ENCODE results near the gene TTLL13.

TTLL13 gene

DNA sequence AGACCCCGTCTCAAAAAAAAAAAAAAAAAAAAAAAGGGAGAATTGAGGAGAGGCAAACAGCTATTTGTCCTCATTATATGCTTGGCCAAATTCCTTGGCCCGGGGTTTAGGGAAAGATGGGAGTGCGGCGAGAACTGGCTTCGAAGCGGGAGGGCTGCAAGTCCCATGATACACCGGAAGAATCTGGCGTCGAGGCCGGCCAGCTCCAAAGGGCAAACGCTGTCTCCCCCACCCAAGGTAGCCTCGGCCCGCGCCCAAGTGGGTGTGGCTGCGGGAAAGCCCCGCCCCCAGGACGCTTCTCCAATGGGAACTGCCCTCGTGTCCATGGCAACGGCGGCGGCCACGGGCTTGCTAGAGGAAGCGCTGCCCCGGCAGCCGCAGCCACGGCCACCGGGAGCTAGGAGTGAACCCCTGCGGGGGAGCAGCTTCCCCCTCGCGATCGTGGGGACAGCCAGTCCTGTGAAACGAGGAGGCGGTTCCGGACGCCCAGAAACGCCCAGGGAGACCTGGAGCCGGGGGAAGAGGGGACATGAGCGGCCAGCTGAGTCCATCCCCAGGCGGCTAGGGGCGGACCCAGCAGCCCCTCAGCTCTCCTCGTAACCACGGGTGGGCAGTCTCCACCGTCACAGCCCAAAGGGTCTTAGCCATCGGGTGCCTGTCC lies at the start of gene TTLL13:
TSS of gene TTLL13 (plus strand) at position 354 of the 661 bp plus-strand sequence. CDS start 1,075 bp downstream, outside the sequence.
- no peak for DNase-seq (ENCODE audit: low read depth, low spot score)

DNA sequence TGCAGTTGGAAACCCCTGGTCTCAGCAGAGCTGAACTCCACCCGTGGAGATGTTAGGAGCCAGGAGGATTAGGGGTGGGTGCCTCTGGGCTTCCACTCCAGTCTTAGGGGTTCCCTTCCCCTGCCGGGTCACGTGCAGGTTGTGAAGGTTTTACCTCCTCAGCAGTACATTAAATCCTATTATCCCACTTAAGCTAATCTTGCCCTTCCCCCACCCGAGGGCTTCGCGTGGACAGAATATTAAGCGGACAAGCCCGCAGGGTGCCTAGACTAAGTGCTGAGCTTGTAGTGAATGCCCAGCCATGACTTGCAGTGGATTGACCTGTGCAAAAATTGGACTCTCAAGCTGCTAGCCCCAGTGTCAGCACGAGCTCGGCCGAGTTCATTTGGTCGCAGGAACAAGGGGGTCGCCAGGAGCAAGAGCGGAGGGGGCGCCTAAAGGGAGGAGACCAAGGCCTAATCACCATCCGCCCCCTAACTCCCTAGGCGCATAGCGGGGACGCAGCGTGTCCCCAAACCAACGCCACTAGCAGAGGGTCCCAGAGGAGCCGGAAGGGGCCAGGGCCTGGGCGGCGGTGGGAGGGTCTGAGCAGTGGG lies 48.7 kb upstream of the TTLL13 start:
- no peak for DNase-seq (ENCODE audit: low read depth, low spot score)

- DNase-seq (ENCODE audit: low read depth, low spot score), result no peak
Observed at GRCh38 chr15:90201130-90201943, 48.0 kb upstream of the TTLL13 start, which contains the start of gene SEMA4B. Gene SEMA4B, plus strand, starts transcription at chr15:90201330. Its CDS starts 249 bp downstream, at chr15:90201579.

GRCh38 chr15:90201944-90202375 lies 47.4 kb upstream of the TTLL13 start:
- no peak for DNase-seq (ENCODE audit: low read depth, low spot score)

DNA sequence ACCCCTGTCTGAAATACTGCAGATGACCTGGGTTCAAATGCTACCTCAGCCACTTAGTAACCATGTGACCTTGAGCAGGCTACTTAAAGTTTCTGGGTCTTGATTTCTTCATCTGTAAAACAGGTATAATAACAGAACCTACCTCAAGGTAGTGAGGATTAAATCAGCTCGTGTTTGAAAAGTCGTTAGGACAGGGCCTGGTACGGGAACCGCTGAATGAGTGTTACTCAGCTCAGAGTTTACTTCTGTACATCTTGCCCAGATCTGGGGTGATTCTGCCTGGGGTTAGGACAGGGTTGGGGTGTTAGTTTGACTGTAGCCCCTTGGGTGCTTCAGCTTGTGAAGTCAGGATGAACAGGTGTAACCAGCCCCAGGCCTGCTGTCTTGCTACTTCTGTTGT lies 46.4 kb upstream of the TTLL13 start:
- DNase-seq (ENCODE audit: low read depth, low spot score), result no peak

- DNase-seq (ENCODE audit: low read depth, low spot score), result no peak
Observed at GRCh38 chr15:90203473-90203872, 45.9 kb upstream of the TTLL13 start.

- DNase-seq (ENCODE audit: low read depth, low spot score), result peak; percentile 49
Observed at GRCh38 chr15:90203922-90204321, 45.4 kb upstream of the TTLL13 start.

DNA sequence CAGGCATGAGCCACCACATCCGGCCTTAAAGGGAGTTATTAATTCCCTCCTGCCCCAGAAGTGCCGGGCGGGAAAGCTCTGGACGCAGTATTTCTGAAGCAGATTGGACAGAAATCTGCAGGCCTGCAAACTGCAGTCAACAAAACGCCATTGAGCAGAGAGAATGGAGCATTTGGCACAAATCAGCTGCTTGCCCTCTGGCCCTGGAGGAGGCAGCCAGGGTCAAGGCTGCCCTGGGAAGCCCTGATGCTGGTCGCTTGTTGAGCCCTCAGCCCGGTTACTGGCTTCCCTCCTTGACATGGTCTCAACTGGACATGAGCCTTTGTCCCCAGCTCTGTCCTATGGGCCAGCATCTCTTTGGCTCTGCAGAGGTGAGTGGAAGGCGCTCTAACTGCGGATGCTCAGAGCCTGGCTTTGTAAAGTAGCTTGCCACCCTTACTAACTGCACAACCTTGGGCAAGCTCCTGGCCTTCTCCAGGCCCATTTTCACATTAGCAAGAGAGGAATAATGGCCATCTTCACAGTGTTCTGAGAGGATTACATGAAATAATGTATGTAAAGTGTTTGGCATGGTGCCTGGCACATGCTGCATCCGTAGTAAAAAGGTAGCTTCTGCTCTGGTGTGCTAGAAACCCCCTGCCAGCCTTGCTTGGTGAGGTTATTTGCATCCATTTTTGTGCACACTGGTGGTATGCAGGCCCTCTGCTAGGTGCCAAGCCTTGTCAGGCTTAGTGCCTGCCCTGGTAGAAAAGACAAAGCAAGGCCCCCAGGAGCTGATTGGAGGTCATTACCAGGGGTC lies 44.1 kb upstream of the TTLL13 start:
- no peak for DNase-seq (ENCODE audit: low read depth, low spot score)

- no peak for DNase-seq (ENCODE audit: low read depth, low spot score)
Observed at GRCh38 chr15:90205886-90206285, 43.5 kb upstream of the TTLL13 start.

DNA sequence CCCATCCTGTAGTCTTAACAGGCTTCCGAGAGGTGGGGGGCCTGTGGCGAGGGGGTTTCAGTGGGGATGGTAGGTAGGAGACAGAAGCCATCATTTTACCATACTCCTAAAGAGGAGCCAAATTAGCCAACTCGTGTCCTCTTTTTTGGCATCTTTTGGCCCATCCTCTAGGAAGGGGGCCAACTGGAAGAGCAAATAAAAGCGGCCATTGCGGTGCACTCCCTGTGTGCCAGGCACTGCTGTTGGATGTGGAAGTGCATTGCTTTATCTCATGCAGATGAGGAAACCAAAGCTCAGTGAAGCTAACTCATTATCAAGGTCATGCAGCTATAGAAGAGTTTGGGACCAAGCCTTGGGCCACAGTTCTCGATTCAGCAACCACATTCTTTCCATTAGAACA lies 42.1 kb upstream of the TTLL13 start:
- DNase-seq (ENCODE audit: low read depth, low spot score), result no peak

- DNase-seq (ENCODE audit: low read depth, low spot score), result no peak
Observed at GRCh38 chr15:90208356-90208755, 41.0 kb upstream of the TTLL13 start.

- DNase-seq (ENCODE audit: low read depth, low spot score), result no peak
Observed at GRCh38 chr15:90209591-90209990, 39.8 kb upstream of the TTLL13 start.

DNA sequence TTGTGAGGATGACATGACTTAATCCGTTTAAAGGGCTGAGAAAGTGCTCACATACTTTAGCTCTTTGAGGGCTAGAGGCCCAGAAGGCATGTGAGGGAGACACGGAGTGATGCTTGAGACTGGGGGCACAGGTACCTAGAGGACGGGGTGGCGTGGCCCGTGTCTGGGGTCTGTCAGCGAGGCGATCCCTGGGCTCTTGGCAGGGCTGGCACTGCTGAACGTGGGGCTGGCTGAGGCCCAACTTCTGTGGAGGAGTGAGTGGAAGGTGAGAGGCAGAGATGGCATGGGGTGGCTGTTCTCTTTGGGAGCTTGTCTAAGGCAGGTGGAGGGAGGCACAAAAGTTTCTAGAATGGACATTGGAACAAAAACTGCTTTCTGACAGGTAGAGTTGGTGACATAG lies 38.8 kb upstream of the TTLL13 start:
- no peak for DNase-seq (ENCODE audit: low read depth, low spot score)

- DNase-seq (ENCODE audit: low read depth, low spot score), result no peak
Observed at GRCh38 chr15:90211009-90211408, 38.3 kb upstream of the TTLL13 start.

DNA sequence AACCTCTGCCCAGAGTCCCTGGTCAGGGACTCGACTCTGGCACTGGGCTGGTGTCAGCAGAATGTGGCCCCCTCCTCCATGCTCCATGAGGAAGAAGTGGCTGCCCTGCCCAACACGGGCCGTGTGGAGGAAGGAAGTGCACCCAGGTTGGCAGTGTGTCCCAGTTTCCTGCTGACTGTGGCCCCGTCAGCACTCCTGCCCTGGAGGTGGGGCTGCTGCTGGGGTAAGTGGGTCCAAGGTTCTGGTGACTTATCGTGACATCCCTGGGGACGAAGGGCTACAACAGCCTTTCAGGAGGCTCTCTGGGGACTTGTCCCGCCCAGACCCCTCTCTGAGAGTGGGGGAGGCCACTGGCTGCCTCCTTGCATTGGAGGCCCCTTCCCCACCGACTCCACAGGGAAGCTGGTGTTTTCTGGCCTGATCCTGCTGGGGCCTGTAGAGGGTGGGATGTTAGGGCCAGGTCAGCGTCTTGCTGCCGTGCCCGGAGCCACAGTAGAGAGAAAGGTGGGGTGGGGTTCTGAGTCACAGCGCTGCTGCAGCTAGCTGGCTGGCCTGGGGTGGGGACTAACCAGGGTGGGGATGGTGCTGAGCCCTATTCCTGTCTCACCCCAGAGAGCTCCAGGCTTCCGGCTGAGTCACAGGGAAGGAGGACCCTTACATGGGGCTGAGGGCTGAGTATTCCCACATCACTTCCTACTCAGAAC lies 37.8 kb upstream of the TTLL13 start:
- DNase-seq (ENCODE audit: low read depth, low spot score), result no peak

- no peak for DNase-seq (ENCODE audit: low read depth, low spot score)
Observed at GRCh38 chr15:90212221-90213098, 36.9 kb upstream of the TTLL13 start.

DNA sequence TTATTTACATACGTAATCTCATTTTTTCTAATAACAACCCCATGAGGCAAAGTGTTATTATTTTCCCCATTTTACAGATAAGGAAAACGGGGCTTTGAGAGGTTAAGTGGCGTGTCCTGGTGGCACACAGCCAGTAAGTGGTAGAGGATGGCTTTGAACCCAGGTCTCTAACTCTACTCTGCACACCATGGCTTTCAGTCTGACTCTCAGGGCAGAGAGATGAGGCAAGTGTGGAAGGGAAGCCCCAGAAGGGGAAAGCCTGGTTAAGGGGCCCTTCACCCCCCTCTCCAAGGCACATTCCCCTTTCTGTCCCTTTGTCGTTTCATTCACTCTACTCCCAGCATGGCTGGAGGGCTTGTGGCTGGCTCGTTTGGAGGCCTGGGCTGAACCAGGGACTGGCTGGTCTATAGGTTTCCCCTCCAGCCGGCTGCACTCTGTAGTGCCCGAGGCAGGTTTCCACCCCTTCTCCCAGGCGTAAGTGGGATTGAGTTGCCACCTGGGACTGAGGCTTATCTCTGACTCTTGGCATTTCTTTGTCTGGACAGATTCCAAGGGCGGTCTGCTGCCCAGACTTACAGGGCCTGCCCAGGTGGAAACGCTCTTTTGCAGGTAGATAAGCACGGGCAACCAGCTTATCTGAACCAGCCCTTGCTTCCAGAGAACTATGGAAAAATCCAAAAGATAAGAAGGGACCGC lies 36.1 kb upstream of the TTLL13 start:
- DNase-seq (ENCODE audit: low read depth, low spot score), result no peak

DNA sequence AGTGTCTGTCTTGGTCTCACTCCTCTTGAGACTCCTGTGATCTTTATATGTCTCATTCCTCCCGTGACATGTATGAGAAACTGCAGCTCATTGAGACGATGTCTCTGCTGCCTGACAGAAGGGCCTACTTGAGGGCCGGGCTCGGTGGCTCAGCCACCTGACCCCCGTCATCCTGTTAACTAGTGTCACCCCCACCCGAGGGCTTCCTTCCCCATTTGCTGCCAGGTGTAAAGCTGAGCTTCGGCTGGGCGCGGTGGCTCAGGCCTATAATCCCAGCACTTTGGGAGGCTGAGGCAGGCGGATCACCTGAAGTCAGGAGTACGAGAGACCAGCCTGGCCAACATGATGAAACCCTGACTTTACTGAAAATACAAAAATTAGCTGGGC lies 35.5 kb upstream of the TTLL13 start:
- DNase-seq (ENCODE audit: low read depth, low spot score), result no peak

DNA sequence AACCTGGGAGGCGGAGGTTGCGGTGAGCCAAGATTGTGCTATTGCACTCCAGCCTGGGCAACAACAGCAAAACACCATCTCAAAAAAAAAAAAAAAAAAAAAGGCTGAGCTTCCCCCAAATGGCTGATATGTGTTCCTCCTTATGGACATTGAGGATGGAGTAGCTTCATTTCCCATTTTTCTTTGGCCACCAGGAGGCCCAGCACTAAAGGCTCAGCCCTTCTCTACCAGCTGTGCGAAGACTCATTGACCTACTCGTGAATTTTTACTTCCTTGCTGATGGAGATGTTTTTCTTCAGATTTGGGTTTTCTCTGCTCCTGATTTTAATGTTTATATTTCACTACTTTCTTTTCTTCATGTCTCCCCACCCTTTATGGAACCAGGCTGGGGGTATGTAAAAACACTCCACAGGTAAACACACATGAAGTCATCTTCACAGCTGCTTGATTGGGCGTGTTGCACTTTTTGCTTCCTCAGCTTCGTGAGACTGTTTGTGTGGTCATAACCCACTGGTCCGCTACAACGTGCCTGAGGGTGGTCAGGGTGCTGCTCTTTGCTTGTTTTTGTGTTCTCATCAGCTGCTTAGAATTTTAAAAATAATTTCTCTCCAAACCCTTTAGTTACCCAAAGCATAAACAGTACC lies 34.7 kb upstream of the TTLL13 start:
- no peak for DNase-seq (ENCODE audit: low read depth, low spot score)
